ENCODE data around the gene APPL2. TPM values are rescaled to one million over a fixed set of nuclear protein-coding genes. Genes with fewer than 3 reads are reported as not detected.

APPL2 gene
- polyA plus RNA-seq, 2 of the 4 experiments (the other 2 are of a cell fraction), result 24.1 to 62.6 TPM

DNA sequence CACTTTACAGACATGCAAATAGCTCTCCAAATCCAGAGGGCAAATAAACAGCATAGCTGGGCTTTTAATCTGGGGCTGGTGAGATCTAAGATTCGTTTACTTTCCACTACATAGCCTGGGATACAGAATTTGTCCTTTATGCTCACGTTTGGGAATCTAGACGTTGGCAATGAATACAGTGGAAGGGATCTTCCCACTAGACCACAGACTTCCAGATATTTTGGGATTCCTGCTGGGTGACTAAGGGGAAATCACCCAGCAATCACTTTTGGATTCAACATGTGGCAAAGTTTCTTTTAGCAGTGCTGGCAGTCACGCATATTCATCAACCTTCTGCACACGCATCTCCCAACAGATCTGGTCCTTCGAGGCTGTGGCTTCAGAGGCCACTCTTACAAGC is 23.5 kb downstream of the APPL2 start:
- H3K9me3 ChIP-seq, result no peaks in the 10 kb centered on the region
- no peak overlapping the region for H3K4me3 ChIP-seq
- 73% methylated on average over 6 of the region's 6 CpGs for WGBS (ENCODE audit: missing lambda C conversion rate)
- CTCF ChIA-PET, result interaction anchor here (1.5 to 1.6 kb wide), 2 partner anchors 19 to 1014 kb away, joined by 3 to 4 read pairs; no protein-coding TSS in a partner anchor
- POLR2A ChIA-PET, result no interaction called here
- TF ChIP-seq RAD21 (conservative IDR thresholded peaks at IDR 0.05 in 1 of 2, IDR thresholded peaks at IDR 0.05 in 1 of 2) (no peak), NPAS2 (CRISPR knock-in tag; IDR thresholded peaks at IDR 0.05; ENCODE audit: borderline replicate concordance) (no peak), JUNB (IDR thresholded peaks at IDR 0.05) (no peak), JUN (IDR thresholded peaks at IDR 0.05) (no peak), HEYL (CRISPR knock-in tag; IDR thresholded peaks at IDR 0.05) (no peak), GATA3 (IDR thresholded peaks at IDR 0.05; ENCODE audit: borderline replicate concordance) (no peak), FOSB (CRISPR knock-in tag; IDR thresholded peaks at IDR 0.05) (no peak), SREBF2 (IDR thresholded peaks at IDR 0.05) (no peak), CBX8 (IDR thresholded peaks at IDR 0.05) (no peak), BHLHE40 (IDR thresholded peaks at IDR 0.05; ENCODE audit: low read depth, low read length) (no peak), POLR2AphosphoS2 (conservative IDR thresholded peaks at IDR 0.05; ENCODE audit: low read length) (no peak), ZFP36 (IDR thresholded peaks at IDR 0.05; ENCODE audit: borderline replicate concordance, partially characterized antibody) (no peak), KDM5A (IDR thresholded peaks at IDR 0.05) (no peak)
- TF ChIP-seq, protein P1, sequence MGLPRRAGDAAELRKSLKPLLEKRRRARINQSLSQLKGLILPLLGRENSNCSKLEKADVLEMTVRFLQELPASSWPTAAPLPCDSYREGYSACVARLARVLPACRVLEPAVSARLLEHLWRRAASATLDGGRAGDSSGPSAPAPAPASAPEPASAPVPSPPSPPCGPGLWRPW (IDR thresholded peaks at IDR 0.05), result no peak
- TF ChIP-seq, protein P2, sequence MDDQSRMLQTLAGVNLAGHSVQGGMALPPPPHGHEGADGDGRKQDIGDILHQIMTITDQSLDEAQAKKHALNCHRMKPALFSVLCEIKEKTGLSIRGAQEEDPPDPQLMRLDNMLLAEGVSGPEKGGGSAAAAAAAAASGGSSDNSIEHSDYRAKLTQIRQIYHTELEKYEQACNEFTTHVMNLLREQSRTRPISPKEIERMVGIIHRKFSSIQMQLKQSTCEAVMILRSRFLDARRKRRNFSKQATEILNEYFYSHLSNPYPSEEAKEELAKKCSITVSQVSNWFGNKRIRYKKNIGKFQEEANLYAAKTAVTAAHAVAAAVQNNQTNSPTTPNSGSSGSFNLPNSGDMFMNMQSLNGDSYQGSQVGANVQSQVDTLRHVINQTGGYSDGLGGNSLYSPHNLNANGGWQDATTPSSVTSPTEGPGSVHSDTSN (IDR thresholded peaks at IDR 0.05), result no peak
- TF ChIP-seq, protein P3, sequence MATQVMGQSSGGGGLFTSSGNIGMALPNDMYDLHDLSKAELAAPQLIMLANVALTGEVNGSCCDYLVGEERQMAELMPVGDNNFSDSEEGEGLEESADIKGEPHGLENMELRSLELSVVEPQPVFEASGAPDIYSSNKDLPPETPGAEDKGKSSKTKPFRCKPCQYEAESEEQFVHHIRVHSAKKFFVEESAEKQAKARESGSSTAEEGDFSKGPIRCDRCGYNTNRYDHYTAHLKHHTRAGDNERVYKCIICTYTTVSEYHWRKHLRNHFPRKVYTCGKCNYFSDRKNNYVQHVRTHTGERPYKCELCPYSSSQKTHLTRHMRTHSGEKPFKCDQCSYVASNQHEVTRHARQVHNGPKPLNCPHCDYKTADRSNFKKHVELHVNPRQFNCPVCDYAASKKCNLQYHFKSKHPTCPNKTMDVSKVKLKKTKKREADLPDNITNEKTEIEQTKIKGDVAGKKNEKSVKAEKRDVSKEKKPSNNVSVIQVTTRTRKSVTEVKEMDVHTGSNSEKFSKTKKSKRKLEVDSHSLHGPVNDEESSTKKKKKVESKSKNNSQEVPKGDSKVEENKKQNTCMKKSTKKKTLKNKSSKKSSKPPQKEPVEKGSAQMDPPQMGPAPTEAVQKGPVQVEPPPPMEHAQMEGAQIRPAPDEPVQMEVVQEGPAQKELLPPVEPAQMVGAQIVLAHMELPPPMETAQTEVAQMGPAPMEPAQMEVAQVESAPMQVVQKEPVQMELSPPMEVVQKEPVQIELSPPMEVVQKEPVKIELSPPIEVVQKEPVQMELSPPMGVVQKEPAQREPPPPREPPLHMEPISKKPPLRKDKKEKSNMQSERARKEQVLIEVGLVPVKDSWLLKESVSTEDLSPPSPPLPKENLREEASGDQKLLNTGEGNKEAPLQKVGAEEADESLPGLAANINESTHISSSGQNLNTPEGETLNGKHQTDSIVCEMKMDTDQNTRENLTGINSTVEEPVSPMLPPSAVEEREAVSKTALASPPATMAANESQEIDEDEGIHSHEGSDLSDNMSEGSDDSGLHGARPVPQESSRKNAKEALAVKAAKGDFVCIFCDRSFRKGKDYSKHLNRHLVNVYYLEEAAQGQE (IDR thresholded peaks at IDR 0.05), result no peak
- TF ChIP-seq, protein P4, sequence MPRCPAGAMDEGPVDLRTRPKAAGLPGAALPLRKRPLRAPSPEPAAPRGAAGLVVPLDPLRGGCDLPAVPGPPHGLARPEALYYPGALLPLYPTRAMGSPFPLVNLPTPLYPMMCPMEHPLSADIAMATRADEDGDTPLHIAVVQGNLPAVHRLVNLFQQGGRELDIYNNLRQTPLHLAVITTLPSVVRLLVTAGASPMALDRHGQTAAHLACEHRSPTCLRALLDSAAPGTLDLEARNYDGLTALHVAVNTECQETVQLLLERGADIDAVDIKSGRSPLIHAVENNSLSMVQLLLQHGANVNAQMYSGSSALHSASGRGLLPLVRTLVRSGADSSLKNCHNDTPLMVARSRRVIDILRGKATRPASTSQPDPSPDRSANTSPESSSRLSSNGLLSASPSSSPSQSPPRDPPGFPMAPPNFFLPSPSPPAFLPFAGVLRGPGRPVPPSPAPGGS (IDR thresholded peaks at IDR 0.05), result no peak
- TF ChIP-seq, protein P5, sequence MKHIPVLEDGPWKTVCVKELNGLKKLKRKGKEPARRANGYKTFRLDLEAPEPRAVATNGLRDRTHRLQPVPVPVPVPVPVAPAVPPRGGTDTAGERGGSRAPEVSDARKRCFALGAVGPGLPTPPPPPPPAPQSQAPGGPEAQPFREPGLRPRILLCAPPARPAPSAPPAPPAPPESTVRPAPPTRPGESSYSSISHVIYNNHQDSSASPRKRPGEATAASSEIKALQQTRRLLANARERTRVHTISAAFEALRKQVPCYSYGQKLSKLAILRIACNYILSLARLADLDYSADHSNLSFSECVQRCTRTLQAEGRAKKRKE (CRISPR knock-in tag; IDR thresholded peaks at IDR 0.05; ENCODE audit: low read depth), result no peak
- TF ChIP-seq, protein P6, sequence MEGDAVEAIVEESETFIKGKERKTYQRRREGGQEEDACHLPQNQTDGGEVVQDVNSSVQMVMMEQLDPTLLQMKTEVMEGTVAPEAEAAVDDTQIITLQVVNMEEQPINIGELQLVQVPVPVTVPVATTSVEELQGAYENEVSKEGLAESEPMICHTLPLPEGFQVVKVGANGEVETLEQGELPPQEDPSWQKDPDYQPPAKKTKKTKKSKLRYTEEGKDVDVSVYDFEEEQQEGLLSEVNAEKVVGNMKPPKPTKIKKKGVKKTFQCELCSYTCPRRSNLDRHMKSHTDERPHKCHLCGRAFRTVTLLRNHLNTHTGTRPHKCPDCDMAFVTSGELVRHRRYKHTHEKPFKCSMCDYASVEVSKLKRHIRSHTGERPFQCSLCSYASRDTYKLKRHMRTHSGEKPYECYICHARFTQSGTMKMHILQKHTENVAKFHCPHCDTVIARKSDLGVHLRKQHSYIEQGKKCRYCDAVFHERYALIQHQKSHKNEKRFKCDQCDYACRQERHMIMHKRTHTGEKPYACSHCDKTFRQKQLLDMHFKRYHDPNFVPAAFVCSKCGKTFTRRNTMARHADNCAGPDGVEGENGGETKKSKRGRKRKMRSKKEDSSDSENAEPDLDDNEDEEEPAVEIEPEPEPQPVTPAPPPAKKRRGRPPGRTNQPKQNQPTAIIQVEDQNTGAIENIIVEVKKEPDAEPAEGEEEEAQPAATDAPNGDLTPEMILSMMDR (IDR thresholded peaks at IDR 0.05), result no peak
- H3K4me2 ChIP-seq, result no peak overlapping the region
- ATAC-seq, result no peak
- FAIRE-seq, result no peak
- no peak overlapping the region for H3K27ac ChIP-seq
- peaks cover 6% of the 10 kb centered on the region; the same call in 1 of the 3 replicates for H3K4me1 ChIP-seq
- DNase-seq (ENCODE audit: low read depth in 1 of 2, low spot score in 1 of 2), result no peak

Measured in A549 (cell line).